Subcutaneous adipose tissue (tissue), 4 donors: Measurements from ENCODE around the gene NCLN. TPM values are rescaled to one million over a fixed set of nuclear protein-coding genes. Genes with fewer than 3 reads are reported as not detected.

ENCODE experiments used
- total RNA-seq, 4 donors: library from RNA; depleted of rRNA; stranded (reverse); fragments of >200 nt; gene quantifications; one replicate each; pipeline ENCODE4 v1.1.0, GENCODE V29; 2016
- TF ChIP-seq, protein P1 (sequence below): fragments of 450-650 bp; IDR thresholded peaks from one replicate; pipeline ENCODE4 v1.5.1; 2016; ENCODE audit warnings: low read depth, mild to moderate bottlenecking, control low read depth, antibody characterized with exemption, moderate library complexity

Gene NCLN
- total RNA-seq, 4 donors from 2014 or later, result 20.0 to 34.9 (median 24.5) TPM

DNA sequence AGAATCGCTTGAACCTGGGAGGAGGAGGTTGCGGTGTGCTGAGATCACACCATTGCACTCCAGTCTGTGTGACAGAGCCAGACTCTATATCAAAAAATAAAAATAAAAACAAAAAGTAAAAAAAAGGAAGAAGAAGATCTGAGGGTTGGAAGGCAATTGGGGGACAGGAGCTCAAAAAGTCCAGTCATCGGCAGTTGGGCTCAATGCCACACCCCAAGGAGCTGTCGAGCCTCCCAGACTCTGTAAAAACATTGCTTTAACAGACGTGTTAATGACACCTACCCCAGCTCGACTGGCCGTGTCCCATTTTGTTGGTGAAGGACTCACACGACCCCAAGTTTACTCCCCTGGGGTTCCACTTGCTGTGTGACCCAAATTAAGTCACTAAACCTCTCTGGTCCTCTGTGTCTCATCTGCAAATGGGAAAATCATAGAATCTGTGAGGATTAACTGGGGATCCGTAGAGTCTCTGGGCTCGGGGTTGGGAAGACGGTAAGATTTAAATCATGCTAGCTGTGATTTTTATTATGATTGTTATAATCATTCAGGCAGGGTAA lies 42.9 kb upstream of the NCLN start:
- TF ChIP-seq, protein P1, sequence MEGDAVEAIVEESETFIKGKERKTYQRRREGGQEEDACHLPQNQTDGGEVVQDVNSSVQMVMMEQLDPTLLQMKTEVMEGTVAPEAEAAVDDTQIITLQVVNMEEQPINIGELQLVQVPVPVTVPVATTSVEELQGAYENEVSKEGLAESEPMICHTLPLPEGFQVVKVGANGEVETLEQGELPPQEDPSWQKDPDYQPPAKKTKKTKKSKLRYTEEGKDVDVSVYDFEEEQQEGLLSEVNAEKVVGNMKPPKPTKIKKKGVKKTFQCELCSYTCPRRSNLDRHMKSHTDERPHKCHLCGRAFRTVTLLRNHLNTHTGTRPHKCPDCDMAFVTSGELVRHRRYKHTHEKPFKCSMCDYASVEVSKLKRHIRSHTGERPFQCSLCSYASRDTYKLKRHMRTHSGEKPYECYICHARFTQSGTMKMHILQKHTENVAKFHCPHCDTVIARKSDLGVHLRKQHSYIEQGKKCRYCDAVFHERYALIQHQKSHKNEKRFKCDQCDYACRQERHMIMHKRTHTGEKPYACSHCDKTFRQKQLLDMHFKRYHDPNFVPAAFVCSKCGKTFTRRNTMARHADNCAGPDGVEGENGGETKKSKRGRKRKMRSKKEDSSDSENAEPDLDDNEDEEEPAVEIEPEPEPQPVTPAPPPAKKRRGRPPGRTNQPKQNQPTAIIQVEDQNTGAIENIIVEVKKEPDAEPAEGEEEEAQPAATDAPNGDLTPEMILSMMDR, result no peak

DNA sequence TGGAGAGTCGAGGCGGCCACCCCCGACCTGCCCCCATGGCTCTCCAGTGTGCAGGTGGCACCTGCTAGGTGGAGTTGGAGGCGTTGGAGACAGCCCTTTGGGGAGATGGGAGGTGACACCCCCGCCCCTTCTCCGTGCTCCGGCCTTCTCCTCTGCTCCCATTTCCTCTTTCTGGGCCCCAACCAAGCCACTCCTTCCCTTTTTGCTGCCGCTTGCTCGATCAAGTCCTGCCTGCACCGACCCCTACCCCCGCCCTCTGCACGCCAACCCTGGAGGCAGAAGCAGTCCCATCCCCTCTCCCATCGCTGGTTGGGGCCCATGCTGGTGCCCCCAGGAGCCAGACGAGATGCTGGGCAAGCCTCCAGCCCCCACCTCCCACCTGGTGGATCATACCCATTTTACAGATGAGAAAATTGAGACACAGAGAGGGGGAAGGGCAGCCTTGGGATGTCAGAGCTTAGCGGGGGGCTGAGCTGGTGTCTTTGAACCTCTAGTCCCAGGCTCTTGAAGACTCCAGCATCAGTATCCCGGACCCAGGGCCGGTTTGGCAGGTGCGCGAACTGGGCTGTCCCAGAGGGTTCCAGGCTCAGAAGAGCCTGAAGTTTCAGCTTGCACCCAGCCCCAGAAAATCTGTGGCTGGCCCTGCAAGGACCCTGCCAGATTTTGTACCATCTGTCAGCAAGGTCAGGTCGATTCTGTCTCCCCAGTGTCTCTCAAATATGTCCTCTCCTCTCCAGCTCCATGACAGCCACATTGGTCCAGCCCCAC lies 39.6 kb upstream of the NCLN start:
- TF ChIP-seq, protein P1, result no peak

DNA sequence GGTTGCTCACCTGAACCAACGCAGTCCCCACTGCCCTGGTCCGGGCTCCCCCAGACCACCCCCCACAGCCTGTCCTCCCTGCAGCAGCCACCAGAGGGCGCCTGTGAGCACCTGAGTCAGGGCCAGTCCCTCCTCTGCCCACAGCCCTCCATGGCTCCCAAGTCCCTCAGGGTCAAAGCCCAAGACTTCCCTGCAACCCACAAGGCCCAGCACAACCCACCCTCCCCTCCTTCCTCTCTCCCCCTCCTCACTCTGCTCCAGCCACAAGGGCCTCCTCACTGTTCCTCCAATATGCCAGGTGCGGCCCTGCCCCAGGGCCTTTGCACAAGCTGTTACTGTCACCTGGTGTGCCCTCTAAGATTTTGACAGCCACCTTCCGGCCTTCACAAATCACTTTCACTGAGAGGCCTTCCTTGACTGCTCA lies 39.0 kb upstream of the NCLN start:
- TF ChIP-seq, protein P1, result no peak

DNA sequence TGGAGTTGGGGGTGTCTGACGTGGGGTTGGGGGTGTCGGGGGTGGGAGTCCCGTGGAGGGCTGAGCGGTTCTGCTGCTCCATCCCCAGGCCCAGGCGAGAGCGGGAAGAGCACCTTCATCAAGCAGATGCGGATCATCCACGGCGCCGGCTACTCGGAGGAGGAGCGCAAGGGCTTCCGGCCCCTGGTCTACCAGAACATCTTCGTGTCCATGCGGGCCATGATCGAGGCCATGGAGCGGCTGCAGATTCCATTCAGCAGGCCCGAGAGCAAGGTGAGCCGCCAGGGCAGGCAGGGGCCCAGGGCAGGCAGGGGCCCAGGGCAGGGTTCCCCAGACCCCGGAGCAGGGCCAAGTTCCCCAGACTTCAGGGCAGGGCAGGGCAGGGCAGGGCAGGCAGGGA lies 37.2 kb upstream of the NCLN start:
- TF ChIP-seq, protein P1, result no peak

DNA sequence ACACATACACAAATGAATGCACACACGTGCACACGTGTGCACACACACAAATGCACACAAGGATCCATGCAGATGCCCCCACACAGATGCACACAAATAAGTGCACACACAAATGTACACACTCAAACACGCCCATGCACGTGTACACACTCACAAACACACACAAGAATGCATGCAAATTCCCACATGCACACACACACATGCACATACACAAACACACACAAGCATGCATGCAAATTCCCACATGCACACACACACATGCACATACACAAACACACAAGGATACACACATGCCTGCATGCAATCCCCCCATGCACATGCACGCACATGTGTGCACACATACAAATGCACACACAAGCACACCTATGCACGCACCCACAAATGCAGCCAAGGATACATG lies 36.6 kb upstream of the NCLN start:
- TF ChIP-seq, protein P1, result no peak

DNA sequence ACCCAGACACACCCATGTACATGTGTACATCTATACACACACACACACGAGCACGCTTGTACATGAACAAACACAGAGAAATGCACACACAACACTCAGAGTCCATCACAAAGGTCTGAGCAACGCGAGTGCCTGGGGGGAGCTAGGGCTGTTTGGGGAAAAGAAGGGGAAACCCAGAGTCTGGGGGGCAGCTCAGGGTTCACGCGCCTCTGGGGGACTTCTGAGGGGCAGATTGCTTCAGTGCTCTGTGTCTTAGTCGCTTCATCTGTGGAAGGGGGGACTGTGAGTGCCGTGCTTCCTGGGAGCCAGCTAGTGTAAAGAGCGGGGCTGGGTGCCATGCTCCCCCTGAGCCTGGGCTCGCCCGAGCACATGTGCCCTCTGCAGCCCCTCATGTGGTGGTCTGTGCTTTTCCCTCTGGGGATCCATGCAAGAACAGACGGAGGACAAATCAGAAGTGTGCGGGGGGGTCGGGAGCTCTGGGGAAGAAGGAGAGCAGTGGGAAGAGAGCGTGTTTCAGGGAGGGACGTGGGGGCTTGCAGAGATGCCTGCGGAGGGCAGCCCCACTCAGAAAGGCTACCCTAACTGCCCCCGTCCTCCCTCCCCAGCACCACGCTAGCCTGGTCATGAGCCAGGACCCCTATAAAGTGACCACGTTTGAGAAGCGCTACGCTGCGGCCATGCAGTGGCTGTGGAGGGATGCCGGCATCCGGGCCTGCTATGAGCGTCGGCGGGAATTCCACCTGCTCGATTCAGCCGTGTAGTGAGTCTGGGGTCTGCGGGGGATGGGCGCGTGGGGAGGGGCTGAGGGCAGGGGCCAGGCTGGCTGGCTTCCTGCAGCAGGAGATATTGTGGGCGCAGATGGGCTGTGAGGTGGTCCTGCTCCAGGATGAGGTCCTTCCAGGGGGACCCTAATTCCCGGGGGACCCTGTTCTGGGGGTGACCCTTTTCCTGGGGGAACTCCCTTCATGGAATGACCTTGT lies 35.9 kb upstream of the NCLN start:
- TF ChIP-seq, protein P1, result no peak
